ENCODE data around the gene HBD. TPM values are rescaled to one million over a fixed set of nuclear protein-coding genes. Genes with fewer than 3 reads are reported as not detected.
"Not testable (repeated sequence)": the region's sequence is repeated elsewhere in the genome, so short reads cannot be mapped to it uniquely, and the experiment has no call there.

The HBD gene
- total and polyA plus RNA-seq, 2 experiments from 2014 or later, result not detected

- Histone ChIP-seq H3K79me2 (ENCODE audit: insufficient read depth) (no peaks in the 10 kb centered on the region), H3K4me1 (ENCODE audit: insufficient read depth) (no peaks in the 10 kb centered on the region), H3F3A (ENCODE audit: insufficient read depth) (no peaks in the 10 kb centered on the region), H3K36me3 (ENCODE audit: low read depth) (no peaks in the 10 kb centered on the region), H3K27me3 (replicated peaks; ENCODE audit: insufficient read depth) (no peaks in the 10 kb centered on the region), H3K4me3 (no peak overlapping the region), H4K20me1 (ENCODE audit: insufficient read depth) (no peaks in the 10 kb centered on the region), H3K27ac (no peak overlapping the region), H3K9me2 (ENCODE audit: insufficient read depth) (no peaks in the 10 kb centered on the region), H3K4me2 (ENCODE audit: unreplicated experiment) (no peak overlapping the region), H3K9ac (no peak overlapping the region), H3K9me3 (ENCODE audit: low read depth) (no peaks in the 10 kb centered on the region), H2AFZ (no peak overlapping the region)
- no peak for DNase-seq
- WGBS, 2 experiments (ENCODE audit: low coverage in 1 of 2, low lambda C conversion rate in 2 of 2, missing lambda C conversion rate in 2 of 2), result 21 to 22% methylated on average over 2 of the region's 2 CpGs
- in situ Hi-C loops (cut with MboI), result no loop called here
- TF ChIP-seq EZH2 (IDR thresholded peaks at IDR 0.05; ENCODE audit: insufficient read depth, poor library complexity, severe bottlenecking), result no peak
- no peak for TF ChIP-seq EZH2phosphoT487 (IDR thresholded peaks at IDR 0.05; ENCODE audit: insufficient read depth, low read depth)
These were observed 23.0 kb upstream of the HBD start for GRCh38 chr11:5257296-5257695.

GRCh38 chr11:5254646-5255413, 20.5 kb upstream of the HBD start, which contains the start of gene HBG2:
HBG2 (minus strand) TSS chr11:5254781; CDS start chr11:5254728, 53 bp downstream.
- H3K79me2 ChIP-seq (ENCODE audit: insufficient read depth); H3K4me1 ChIP-seq (ENCODE audit: insufficient read depth); H3K9me3 ChIP-seq (ENCODE audit: low read depth); H3K36me3 ChIP-seq (ENCODE audit: low read depth); H4K20me1 ChIP-seq (ENCODE audit: insufficient read depth); H3K27me3 ChIP-seq (replicated peaks; ENCODE audit: insufficient read depth); H3K4me2 ChIP-seq (ENCODE audit: unreplicated experiment); H3K4me3 ChIP-seq; H2AFZ ChIP-seq; DNase-seq; H3K9me2 ChIP-seq (ENCODE audit: insufficient read depth); H3K9ac ChIP-seq; H3K27ac ChIP-seq; in situ Hi-C loops (cut with MboI); H3F3A ChIP-seq (ENCODE audit: insufficient read depth): not testable (repeated sequence)
- 32 to 46% methylated on average over 4 of the region's 9 CpGs for WGBS, 2 experiments (ENCODE audit: low coverage in 1 of 2, low lambda C conversion rate in 2 of 2, missing lambda C conversion rate in 2 of 2)

- H3K36me3 ChIP-seq (ENCODE audit: low read depth); H3K27ac ChIP-seq; H3K9ac ChIP-seq; H3F3A ChIP-seq (ENCODE audit: insufficient read depth); DNase-seq; H3K4me1 ChIP-seq (ENCODE audit: insufficient read depth); H3K9me3 ChIP-seq (ENCODE audit: low read depth); H3K4me3 ChIP-seq; in situ Hi-C loops (cut with MboI); H3K4me2 ChIP-seq (ENCODE audit: unreplicated experiment); H3K9me2 ChIP-seq (ENCODE audit: insufficient read depth); H3K79me2 ChIP-seq (ENCODE audit: insufficient read depth); H3K27me3 ChIP-seq (replicated peaks; ENCODE audit: insufficient read depth); H2AFZ ChIP-seq; H4K20me1 ChIP-seq (ENCODE audit: insufficient read depth): not testable (repeated sequence)
- 45 to 63% methylated on average over 2 of the region's 2 CpGs for WGBS, 2 experiments (ENCODE audit: low coverage in 1 of 2, low lambda C conversion rate in 2 of 2, missing lambda C conversion rate in 2 of 2)
These were observed 19.7 kb upstream of the HBD start for GRCh38 chr11:5254023-5254422.

GRCh38 chr11:5253440-5253839, 19.2 kb upstream of the HBD start:
- H3F3A ChIP-seq (ENCODE audit: insufficient read depth); H3K4me3 ChIP-seq; H3K27ac ChIP-seq; H3K9me3 ChIP-seq (ENCODE audit: low read depth); H3K79me2 ChIP-seq (ENCODE audit: insufficient read depth); in situ Hi-C loops (cut with MboI); H3K4me1 ChIP-seq (ENCODE audit: insufficient read depth); H3K9ac ChIP-seq; H4K20me1 ChIP-seq (ENCODE audit: insufficient read depth); H3K27me3 ChIP-seq (replicated peaks; ENCODE audit: insufficient read depth); H2AFZ ChIP-seq; H3K9me2 ChIP-seq (ENCODE audit: insufficient read depth); H3K4me2 ChIP-seq (ENCODE audit: unreplicated experiment); H3K36me3 ChIP-seq (ENCODE audit: low read depth); DNase-seq: not testable (repeated sequence)
- WGBS, 2 experiments (ENCODE audit: low coverage in 1 of 2, low lambda C conversion rate in 2 of 2, missing lambda C conversion rate in 2 of 2), result 49 to 50% methylated on average over 5 of the region's 5 CpGs

GRCh38 chr11:5252919-5253265, 18.6 kb upstream of the HBD start:
- in situ Hi-C loops (cut with MboI), result no loop called here
- H3F3A ChIP-seq (ENCODE audit: insufficient read depth), result no peaks in the 10 kb centered on the region
- H3K27ac ChIP-seq, result no peak overlapping the region
- H3K4me1 ChIP-seq (ENCODE audit: insufficient read depth), result no peaks in the 10 kb centered on the region
- H2AFZ ChIP-seq, result no peak overlapping the region
- H4K20me1 ChIP-seq (ENCODE audit: insufficient read depth), result no peaks in the 10 kb centered on the region
- H3K27me3 ChIP-seq (replicated peaks; ENCODE audit: insufficient read depth), result no peaks in the 10 kb centered on the region
- H3K4me2 ChIP-seq (ENCODE audit: unreplicated experiment), result no peak overlapping the region
- no peaks in the 10 kb centered on the region for H3K36me3 ChIP-seq (ENCODE audit: low read depth)
- H3K79me2 ChIP-seq (ENCODE audit: insufficient read depth), result no peaks in the 10 kb centered on the region
- no peak overlapping the region for H3K9ac ChIP-seq
- no peak for DNase-seq
- TF ChIP-seq EZH2phosphoT487 (IDR thresholded peaks at IDR 0.05; ENCODE audit: insufficient read depth, low read depth) (no peak), EZH2 (IDR thresholded peaks at IDR 0.05; ENCODE audit: insufficient read depth, poor library complexity, severe bottlenecking) (no peak)
- no peak overlapping the region for H3K4me3 ChIP-seq
- no peaks in the 10 kb centered on the region for H3K9me2 ChIP-seq (ENCODE audit: insufficient read depth)
- no peaks in the 10 kb centered on the region for H3K9me3 ChIP-seq (ENCODE audit: low read depth)
- 10 to 16% methylated on average over 1 of the region's 1 CpG for WGBS, 2 experiments (ENCODE audit: low coverage in 1 of 2, low lambda C conversion rate in 2 of 2, missing lambda C conversion rate in 2 of 2)
